Measurements from ENCODE around the gene CPED1.

CPED1 gene

GRCh38 chr7:120988591-120989256 is at the start of gene CPED1:
TSS of gene CPED1 (plus strand) at chr7:120988711. CDS start at chr7:120989622, 911 bp downstream.
- peak in 47 of 58 donors; percentile 4 to 56 (median 27) for DNase-seq

GRCh38 chr7:120939345-120939744 is 49.2 kb upstream of the CPED1 start:
- no peak for DNase-seq

- DNase-seq, result no peak
These were observed 47.4 kb upstream of the CPED1 start for GRCh38 chr7:120941064-120941463.

- no peak for DNase-seq
These were observed 46.7 kb upstream of the CPED1 start for GRCh38 chr7:120941856-120942255.

- DNase-seq, result no peak
These were observed 45.6 kb upstream of the CPED1 start for GRCh38 chr7:120942861-120943260.

GRCh38 chr7:120944826-120945562 is 43.5 kb upstream of the CPED1 start:
- DNase-seq, result no peak

GRCh38 chr7:120947980-120948379 is 40.5 kb upstream of the CPED1 start:
- no peak for DNase-seq

- DNase-seq, result no peak
These were observed 39.1 kb upstream of the CPED1 start for GRCh38 chr7:120949393-120949911.

GRCh38 chr7:120949998-120950538 is 38.4 kb upstream of the CPED1 start:
- no peak for DNase-seq

- DNase-seq, result peak; percentile 89 to 99 (median 97)
These were observed 37.8 kb upstream of the CPED1 start, which contains the start of gene ING3 for GRCh38 chr7:120950539-120951308. TSS of gene ING3 (plus strand) at chr7:120950777. CDS start at chr7:120950897, 120 bp downstream.

GRCh38 chr7:120951309-120951699 is 37.2 kb upstream of the CPED1 start:
- DNase-seq, result no peak

- DNase-seq, result no peak
These were observed 36.7 kb upstream of the CPED1 start for GRCh38 chr7:120951826-120952225.

- DNase-seq, result no peak
These were observed 32.8 kb upstream of the CPED1 start for GRCh38 chr7:120955577-120956149.

- DNase-seq, result no peak
These were observed 28.5 kb upstream of the CPED1 start for GRCh38 chr7:120959929-120960484.

- no peak for DNase-seq
These were observed 27.8 kb upstream of the CPED1 start for GRCh38 chr7:120960714-120961113.

GRCh38 chr7:120961638-120962173 is 26.8 kb upstream of the CPED1 start:
- DNase-seq, result no peak

- no peak for DNase-seq
These were observed 24.4 kb upstream of the CPED1 start for GRCh38 chr7:120964088-120964487.

GRCh38 chr7:120966961-120967360 is 21.6 kb upstream of the CPED1 start:
- no peak for DNase-seq

- no peak for DNase-seq
These were observed 14.7 kb upstream of the CPED1 start for GRCh38 chr7:120973849-120974248.

GRCh38 chr7:120979765-120980499 is 8.6 kb upstream of the CPED1 start:
- no peak for DNase-seq
